HG03135 (cell line): ENCODE results near the gene GRIN2A.
"Not testable (repeated sequence)": the region's sequence is repeated elsewhere in the genome, so short reads cannot be mapped to it uniquely, and the experiment has no call there.

ENCODE experiments used
- ATAC-seq: cut with Tn5 transposase; IDR thresholded peaks from one replicate; pipeline ENCODE4 v1.9.1; 2021; ENCODE audit warnings: mild to moderate bottlenecking, moderate library complexity; ENCODE audit not compliant: unreplicated experiment

GRIN2A gene

GRCh38 chr16:9929313-9929712 is 252.9 kb downstream of the GRIN2A start:
- no peak for ATAC-seq

- ATAC-seq, result no peak
Measured at GRCh38 chr16:9922441-9922840, 259.8 kb downstream of the GRIN2A start.

- ATAC-seq, result no peak
Measured at GRCh38 chr16:9921997-9922396, 260.2 kb downstream of the GRIN2A start.

- ATAC-seq, result no peak
Measured at GRCh38 chr16:9919460-9919859, 262.8 kb downstream of the GRIN2A start.

- ATAC-seq, result no peak
Measured at GRCh38 chr16:9917691-9918090, 264.5 kb downstream of the GRIN2A start.

GRCh38 chr16:9913604-9914326 is 268.5 kb downstream of the GRIN2A start:
- no peak for ATAC-seq

GRCh38 chr16:9911989-9912388 is 270.2 kb downstream of the GRIN2A start:
- no peak for ATAC-seq

GRCh38 chr16:9911231-9911630 is 271.0 kb downstream of the GRIN2A start:
- ATAC-seq, result no peak

- ATAC-seq, result no peak
Measured at GRCh38 chr16:9909072-9909825, 273.0 kb downstream of the GRIN2A start.

GRCh38 chr16:9908613-9909012 is 273.6 kb downstream of the GRIN2A start:
- ATAC-seq, result no peak

- no peak for ATAC-seq
Measured at GRCh38 chr16:9907752-9908151, 274.5 kb downstream of the GRIN2A start.

- no peak for ATAC-seq
Measured at GRCh38 chr16:9906218-9906617, 276.0 kb downstream of the GRIN2A start.

GRCh38 chr16:9904526-9904925 is 277.7 kb downstream of the GRIN2A start:
- ATAC-seq, result no peak

GRCh38 chr16:9900576-9900975 is 281.7 kb downstream of the GRIN2A start:
- ATAC-seq, result no peak

GRCh38 chr16:9898555-9898954 is 283.7 kb downstream of the GRIN2A start:
- no peak for ATAC-seq

GRCh38 chr16:9898124-9898523 is 284.1 kb downstream of the GRIN2A start:
- ATAC-seq, result no peak

- no peak for ATAC-seq
Measured at GRCh38 chr16:9895817-9896216, 286.4 kb downstream of the GRIN2A start.

GRCh38 chr16:9885876-9886275 is 296.4 kb downstream of the GRIN2A start:
- ATAC-seq, result no peak

GRCh38 chr16:9885467-9885866 is 296.8 kb downstream of the GRIN2A start:
- no peak for ATAC-seq

- ATAC-seq, result not testable (repeated sequence)
Measured at GRCh38 chr16:9875981-9876380, 306.2 kb downstream of the GRIN2A start.

GRCh38 chr16:9874219-9874618 is 308.0 kb downstream of the GRIN2A start:
- no peak for ATAC-seq

- no peak for ATAC-seq
Measured at GRCh38 chr16:9870962-9871361, 311.3 kb downstream of the GRIN2A start.
